HG03571 (cell line): ENCODE results near the gene CELF2.

ENCODE experiments used
- ATAC-seq: cut with Tn5 transposase; IDR thresholded peaks from one replicate; pipeline ENCODE4 v1.9.1; 2021; ENCODE audit not compliant: unreplicated experiment

CELF2 gene

GRCh38 chr10:11020548-11020942, 2.9 kb downstream of the CELF2 start:
- ATAC-seq: no peak

- no peak for ATAC-seq
These were observed 4.5 kb downstream of the CELF2 start for GRCh38 chr10:11022213-11022612.

DNA sequence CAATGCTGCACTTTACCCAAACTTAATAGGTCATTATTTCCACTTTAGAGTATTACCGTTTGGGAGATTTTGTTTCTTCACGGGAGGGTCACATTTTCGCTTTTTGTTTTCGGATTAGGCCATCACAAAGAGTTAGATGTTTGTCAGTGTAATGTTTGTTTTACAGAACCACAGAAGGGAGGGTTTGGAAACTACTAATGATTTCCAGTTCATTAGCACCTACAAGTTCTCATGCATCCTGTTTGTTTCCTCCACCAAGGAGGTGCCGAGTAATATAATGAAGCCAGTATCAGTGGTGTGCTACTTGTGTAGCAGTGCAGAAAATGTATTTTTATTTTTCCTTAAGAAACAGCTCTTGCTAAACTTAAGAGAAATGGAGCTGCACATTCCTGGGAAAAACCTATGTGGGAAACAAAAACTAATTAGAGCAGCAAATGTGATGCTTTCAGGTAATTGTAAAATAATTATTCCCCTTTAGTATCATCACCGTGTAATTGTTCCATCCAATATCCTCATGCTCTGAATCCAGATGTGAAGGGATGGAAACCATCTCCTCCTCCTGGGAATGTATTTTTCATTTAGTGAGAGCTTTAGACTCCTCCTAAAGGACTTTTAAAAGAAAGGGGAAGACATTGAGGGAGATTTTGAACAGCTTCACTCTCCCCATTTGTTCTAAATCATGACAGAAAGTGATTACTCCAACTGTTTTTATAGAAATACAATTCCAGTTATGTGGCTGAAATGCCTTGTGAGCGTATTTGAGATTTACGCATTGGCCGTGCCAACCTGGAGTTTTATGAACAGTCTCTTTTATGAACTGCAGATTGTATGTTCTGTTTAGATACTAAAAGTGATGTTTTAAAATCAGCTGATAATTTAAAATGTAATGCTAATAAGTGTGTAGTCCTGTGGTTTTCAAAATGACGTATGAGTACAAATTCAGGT, 5.6 kb downstream of the CELF2 start:
- ATAC-seq: no peak

- no peak for ATAC-seq
These were observed 6.9 kb downstream of the CELF2 start for GRCh38 chr10:11024596-11024995.

DNA sequence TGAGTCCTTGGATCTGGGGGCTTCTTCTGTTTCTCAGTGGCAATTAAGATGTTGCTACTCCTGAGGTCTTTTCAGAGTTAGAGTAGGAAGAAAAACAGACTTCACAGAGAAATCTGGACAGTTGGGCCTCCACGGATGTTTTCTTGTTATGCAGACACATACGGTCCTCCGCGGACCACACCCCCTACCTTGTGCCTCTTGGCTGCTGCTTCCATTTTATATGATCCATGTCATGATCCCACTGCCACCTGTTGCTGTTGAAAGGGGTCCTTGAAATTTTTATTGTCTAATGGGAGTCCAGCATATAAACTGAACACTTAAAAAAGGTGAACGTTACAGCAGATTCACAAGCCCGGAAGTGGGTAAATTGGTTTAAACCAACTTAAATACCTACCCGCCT, 8.3 kb downstream of the CELF2 start:
- no peak for ATAC-seq

GRCh38 chr10:11026773-11027172, 9.1 kb downstream of the CELF2 start:
- ATAC-seq: no peak

DNA sequence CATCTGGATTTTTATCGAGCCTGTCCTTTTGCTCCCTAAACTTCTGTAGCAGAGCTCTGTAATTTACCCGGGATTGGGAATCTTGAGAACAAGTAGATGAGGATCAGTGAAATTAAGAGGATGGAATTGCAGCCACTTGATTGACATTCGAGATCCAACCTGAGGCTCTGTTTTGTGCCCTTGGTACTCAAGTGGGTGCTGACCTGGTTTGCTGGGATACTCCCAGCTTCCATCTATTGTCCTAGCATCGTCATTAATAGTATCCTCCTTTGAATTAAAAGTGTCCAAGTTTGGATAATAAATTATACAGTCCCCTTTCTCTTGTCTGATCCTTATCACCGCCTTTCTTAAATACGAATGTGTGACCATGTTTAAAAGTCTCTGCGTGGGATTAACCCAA, 17.1 kb downstream of the CELF2 start:
- no peak for ATAC-seq

DNA sequence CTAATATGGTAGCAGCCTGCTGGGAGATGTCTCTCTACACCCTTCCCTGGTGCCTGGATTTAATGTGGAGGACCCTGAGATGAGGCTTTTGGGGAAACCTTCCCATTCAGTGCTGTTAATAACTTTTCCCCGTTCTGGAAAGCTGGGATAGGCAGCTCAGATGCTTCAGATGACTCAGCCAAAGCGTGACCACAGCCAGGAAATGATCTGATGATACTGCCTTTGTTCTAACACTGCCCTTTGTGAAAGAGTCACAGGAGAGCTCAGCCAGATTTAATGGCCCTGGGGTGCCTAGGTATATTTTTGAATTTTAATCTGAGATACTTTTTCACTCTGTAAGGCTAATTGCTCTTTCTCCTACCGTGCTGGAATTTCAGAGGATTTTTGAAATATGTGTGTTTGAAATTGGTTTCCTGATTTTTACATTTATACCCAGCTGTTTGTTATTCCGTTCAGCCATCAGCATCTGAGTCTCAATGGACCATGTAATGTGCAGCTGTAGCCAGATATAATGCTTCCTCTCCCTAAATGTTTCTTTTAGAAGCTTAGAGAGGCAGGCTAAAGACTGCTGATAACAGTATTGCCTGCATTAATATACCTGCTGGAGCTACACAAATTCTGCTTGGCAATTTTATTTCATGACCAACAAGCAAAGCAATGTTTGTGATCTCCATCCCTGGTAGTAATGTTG, 17.8 kb downstream of the CELF2 start:
- ATAC-seq: no peak

DNA sequence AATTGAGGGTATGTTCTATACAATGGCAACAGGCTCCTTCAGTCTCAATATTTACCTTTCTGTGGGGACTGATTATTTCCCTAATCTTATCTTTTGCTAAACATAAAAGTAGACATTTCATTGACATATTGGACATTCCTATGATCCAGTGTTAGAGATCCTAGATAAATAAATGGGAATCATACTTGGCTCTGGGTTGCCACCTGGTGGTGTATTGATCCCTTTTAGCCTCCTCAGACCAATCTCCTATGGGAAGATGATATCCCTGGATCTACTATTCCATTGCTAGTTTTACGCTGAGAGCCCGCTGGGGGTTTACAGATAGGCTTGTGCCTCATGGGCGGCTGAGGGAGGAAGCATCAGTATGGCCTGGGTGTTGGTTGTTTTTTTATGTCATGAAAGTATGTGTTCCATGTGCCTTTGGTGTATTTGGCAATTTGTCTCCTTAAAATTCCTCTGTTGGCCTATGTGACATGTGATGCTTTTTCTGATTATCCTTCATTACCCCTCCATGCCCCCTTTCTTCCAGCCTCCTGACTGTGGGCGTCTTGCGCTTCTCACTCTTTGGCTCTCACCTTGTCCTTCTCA, 18.8 kb downstream of the CELF2 start:
- no peak for ATAC-seq

- ATAC-seq: no peak
These were observed 20.3 kb downstream of the CELF2 start for GRCh38 chr10:11037991-11038390.

DNA sequence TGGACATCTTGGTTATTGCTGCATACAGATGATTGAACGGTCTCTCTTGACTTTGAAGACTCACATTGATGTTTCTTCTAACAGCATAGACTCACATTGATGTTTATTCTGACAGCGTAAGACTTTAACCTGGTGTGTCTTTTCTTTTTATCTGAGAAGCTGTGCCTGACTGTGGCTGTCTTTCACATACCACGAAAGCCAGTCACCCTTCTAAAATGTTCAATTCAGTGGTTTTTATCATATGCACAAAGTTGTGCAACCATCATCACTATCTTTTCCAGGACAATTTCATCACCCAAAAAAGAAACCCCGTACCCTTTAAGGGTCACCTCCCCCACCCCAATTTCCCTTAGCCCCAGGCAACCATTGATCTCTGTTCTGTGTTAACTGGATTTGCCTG, 24.7 kb downstream of the CELF2 start:
- no peak for ATAC-seq

- no peak for ATAC-seq
These were observed 25.4 kb downstream of the CELF2 start for GRCh38 chr10:11043039-11043438.

DNA sequence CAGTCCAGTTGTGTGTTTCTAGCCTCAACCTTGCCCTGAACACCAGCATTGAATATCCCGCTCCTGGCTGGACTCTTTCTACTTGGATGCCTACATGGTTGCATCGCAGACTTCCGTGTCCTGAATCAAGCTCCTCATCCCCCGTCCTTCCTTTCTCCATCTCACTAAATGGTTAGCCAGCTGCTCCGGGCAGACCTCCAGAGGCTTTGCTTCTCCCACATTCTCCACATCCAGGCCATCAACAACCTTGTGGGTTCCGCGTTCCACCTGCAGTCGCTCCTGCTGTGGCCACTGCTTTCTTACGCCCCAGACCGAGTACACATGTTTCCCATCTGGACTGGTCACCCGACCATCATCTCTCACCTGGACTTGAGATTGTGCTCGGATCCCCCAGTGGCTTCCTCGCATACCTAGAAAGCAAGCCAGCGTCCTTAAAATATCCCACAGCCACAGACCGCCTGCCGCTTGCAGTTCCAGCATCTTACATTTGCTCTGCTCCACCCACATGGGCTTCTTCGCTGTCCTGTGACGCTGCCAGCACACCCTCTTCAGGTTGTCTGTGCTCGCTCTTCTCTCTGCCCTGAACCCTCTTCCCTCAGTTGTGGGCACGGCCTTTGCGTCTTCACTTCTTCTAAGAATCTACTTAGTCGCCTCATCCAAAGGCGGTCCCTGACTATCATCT, 25.9 kb downstream of the CELF2 start:
- no peak for ATAC-seq

DNA sequence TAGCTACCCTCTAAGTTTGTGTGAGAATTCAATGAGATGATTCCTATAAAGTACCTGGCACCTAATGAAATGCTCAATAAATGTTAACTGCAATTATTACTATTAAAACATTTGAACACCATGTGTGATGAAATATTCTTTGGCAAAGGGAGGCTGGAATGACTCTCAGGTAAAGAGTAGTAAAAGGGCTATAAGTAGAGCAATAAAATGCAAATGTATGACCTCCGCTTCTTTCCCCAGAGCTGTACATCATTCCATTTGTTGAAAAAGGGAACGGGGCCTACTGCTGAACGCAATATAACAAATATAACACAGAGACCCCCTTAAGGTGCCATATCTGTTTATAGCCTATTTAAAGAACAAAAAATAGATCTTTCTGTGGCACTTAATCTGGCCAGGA, 27.8 kb downstream of the CELF2 start:
- ATAC-seq: no peak

DNA sequence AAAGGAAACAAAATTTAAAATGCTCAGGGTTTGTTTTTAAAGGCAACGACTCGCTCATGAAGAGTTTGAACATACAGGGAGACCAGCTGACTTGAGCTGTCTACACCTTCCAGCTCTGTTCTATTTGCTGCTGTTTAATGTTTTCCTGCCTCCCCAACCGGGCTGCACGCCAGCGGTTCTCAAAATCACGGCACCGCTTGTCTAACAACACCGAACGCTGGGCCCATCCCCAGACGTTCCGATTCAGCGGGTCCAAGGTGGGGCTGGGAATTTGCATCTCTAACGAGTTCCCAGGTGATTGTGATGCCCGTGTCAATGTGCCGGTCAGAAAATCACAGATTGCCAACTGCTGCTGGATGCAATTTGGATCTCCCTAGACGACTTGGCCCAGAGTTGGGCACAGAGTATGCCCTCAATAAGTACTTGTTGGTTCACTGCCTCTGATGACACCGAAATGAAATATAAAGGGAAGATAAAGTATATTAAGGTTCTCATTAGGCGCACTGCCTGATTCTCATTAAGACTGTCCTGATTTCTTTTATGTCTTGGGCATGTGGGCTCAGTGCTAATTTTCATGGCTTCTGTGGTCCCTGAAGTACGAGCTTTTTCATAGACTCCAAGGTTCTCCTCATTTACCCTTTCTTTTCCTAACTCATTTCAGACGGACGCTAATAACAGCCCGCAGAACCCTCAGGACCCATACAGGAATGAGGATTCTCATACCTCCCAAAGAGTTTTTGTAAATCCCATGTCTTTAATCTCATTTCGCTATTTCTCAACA, 28.5 kb downstream of the CELF2 start:
- ATAC-seq: no peak

GRCh38 chr10:11046776-11047160, 29.1 kb downstream of the CELF2 start:
- ATAC-seq: no peak

GRCh38 chr10:11048707-11049278, 31.1 kb downstream of the CELF2 start:
- ATAC-seq: no peak

DNA sequence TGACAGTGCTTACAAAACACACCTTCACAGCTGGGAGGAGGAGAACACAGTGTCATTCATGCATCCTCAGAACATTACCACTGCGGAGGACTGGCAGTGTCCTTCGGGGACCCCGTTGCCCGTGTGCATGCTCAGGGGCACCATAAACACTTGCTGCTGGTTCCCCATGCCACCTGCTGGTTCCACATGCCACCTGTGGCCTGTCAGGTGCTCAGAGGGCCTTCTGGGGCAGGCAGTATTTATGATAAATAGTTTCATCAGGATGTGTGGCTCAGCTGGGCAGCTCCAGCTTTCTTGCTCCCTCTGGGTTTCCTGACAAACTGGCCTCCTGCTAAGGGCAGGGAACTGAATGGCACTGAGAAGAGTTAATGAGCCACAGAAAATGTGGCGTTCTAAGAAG, 32.1 kb downstream of the CELF2 start:
- no peak for ATAC-seq

DNA sequence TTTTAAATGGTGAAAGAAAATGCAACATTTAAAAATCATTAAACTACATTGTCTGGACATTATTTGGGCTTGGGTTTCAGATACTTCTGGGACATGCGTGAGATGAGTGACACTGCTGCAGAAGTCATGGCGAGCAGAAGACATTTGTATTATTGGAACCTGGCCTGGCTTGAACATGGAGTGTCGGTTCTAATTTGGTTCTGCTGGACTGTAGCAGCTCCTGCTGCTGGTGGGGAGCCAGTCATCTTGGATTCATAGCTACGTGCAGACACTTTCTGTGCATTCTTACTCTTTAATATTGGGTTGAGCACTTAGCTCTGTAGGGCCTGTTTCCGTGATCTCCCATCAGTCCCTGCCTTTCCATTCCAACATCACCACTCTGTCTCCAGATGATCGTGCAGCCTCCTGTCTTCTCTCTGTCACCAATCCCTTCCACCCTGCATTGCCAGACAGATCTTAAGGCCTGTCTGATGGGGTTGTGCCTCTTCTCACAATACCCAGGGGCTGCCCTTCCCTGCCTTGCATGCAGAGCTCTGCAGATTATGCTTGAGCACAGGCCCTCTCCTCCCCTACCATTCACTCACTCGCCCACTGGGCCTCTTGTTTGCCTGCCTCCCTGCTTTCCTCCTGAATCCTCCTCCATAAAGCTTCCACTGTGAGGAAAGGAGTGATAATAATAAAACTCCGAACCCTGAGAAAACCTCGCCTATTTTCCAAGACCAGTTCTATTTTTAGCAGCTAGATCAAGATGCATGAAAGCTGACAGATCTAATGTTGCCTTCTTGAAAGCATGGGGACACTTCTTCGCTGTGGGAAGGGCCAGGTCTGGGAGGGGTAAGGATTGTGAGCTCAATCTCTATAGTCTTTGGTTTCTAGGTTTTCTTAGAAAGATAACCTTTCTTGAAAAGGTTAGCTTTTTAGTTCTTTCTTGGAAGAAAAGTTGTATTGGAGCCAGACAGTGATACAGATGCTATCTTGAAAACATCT, 32.9 kb downstream of the CELF2 start:
- ATAC-seq: no peak
